GM19467 (cell line): ENCODE results near the gene FUCA1.
"Not testable (repeated sequence)": the region's sequence is repeated elsewhere in the genome, so short reads cannot be mapped to it uniquely, and the experiment has no call there.

Experiments used
- ATAC-seq: cut with Tn5 transposase; IDR thresholded peaks from one replicate; pipeline ENCODE4 v1.9.1; 2021; ENCODE audit warnings: mild to moderate bottlenecking, moderate library complexity; ENCODE audit not compliant: unreplicated experiment

The FUCA1 gene

GRCh38 chr1:23803674-23804073 lies 64.4 kb downstream of the FUCA1 start:
- ATAC-seq = no peak

- not testable (repeated sequence) for ATAC-seq
These were observed 65.2 kb downstream of the FUCA1 start for GRCh38 chr1:23802809-23803342.

- no peak for ATAC-seq
These were observed 66.2 kb downstream of the FUCA1 start for GRCh38 chr1:23801876-23802275.

GRCh38 chr1:23801338-23801748 lies 66.7 kb downstream of the FUCA1 start:
- no peak for ATAC-seq

GRCh38 chr1:23800400-23801337 lies 67.4 kb downstream of the FUCA1 start, which contains the start of gene GALE:
TSS of gene GALE (minus strand) at chr1:23800754. CDS start at chr1:23799007, 1,747 bp downstream.
- peak; percentile 64 for ATAC-seq

GRCh38 chr1:23799570-23800399 lies 68.3 kb downstream of the FUCA1 start:
- ATAC-seq = peak; percentile 2

GRCh38 chr1:23799255-23799569 lies 68.9 kb downstream of the FUCA1 start:
- ATAC-seq = no peak

- no peak for ATAC-seq
These were observed 69.4 kb downstream of the FUCA1 start for GRCh38 chr1:23798662-23799142.

GRCh38 chr1:23797478-23798448 lies 70.3 kb downstream of the FUCA1 start:
- ATAC-seq = no peak

- no peak for ATAC-seq
These were observed 71.4 kb downstream of the FUCA1 start for GRCh38 chr1:23796466-23797271.

- ATAC-seq = no peak
These were observed 72.2 kb downstream of the FUCA1 start for GRCh38 chr1:23795676-23796465.
